ENCODE data around the gene METTL25B.

METTL25B gene

GRCh38 chr1:156727926-156728598 lies at the start of gene METTL25B:
METTL25B (plus strand) TSS chr1:156728469; CDS start chr1:156729105, 636 bp downstream.
- Mint-ChIP-seq H3K27me3 (no peaks in the 10 kb centered on the region), H3K27ac (no peak within 1 kb of the TSS), H3K9me3 (no peaks in the 10 kb centered on the region), H3K4me3 (no peak within 1 kb of the TSS), H3K36me3 (ENCODE audit: low read depth) (peaks cover 17% of the 10 kb centered on the region), H3K4me1 (ENCODE audit: low read depth) (peaks cover 24% of the 10 kb centered on the region)
- intact Hi-C loops (cut with micrococcal nuclease), result loop anchor here (1.0 kb wide), 3 partner anchors 13 to 164 kb away; partner anchors contain the start of genes MRPL24 and PRCC

- Mint-ChIP-seq H3K4me1 (ENCODE audit: low read depth) (peaks cover 32% of the 10 kb centered on the region), H3K27me3 (peaks cover 93% of the 10 kb centered on the region), H3K4me3 (no peak overlapping the region), H3K9me3 (no peaks in the 10 kb centered on the region), H3K36me3 (ENCODE audit: low read depth) (no peaks in the 10 kb centered on the region), H3K27ac (no peak overlapping the region)
- intact Hi-C loops (cut with micrococcal nuclease), result no loop called here
Observed at GRCh38 chr1:156680056-156680455, 48.2 kb upstream of the METTL25B start.

DNA sequence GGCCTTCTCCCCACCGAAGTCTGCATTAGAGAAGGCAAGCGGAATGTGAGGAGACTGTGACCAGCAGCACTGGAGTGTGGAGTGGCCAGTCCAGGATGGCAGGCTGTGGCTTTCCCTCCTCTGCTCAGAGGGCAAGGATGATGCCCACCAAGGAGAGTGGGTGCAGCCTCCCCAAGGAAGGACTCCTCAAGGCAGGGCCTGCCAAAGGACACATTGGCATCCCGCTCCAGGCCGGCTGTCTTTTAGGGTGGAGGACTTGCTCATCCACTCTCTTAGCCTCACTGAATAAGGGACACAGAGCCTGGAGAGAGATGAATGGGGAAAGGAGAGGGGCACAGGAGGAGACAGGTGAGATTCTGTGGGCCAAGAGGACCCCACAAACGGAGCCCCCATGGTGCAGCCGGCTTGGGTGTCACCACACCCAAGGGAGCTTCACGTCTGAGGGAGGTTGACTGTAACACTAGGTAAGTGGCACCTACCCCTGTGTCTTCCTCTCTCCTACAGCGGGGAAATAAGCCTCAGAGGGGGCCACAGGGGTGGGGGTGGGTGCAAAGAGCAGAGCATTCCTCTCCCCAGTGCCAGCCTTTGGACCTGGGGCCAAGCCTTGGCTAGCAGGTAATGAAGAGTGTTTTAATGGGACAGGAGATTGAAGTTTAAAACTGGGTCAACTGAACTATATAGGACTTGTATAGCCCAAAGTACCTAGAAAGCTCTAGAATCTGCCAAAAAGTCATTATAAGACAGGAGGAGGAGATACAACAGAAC lies 46.9 kb upstream of the METTL25B start:
- intact Hi-C loops (cut with micrococcal nuclease), result no loop called here
- Mint-ChIP-seq H3K36me3 (ENCODE audit: low read depth) (no peaks in the 10 kb centered on the region), H3K27ac (no peak overlapping the region), H3K9me3 (no peaks in the 10 kb centered on the region), H3K4me3 (no peak overlapping the region), H3K4me1 (ENCODE audit: low read depth) (peaks cover 32% of the 10 kb centered on the region), H3K27me3 (peaks cover 87% of the 10 kb centered on the region)

GRCh38 chr1:156682166-156682890 lies 45.9 kb upstream of the METTL25B start:
- Mint-ChIP-seq H3K4me1 (ENCODE audit: low read depth) (peaks cover 26% of the 10 kb centered on the region), H3K27ac (no peak overlapping the region), H3K27me3 (peaks cover 81% of the 10 kb centered on the region), H3K4me3 (no peak overlapping the region), H3K9me3 (no peaks in the 10 kb centered on the region), H3K36me3 (ENCODE audit: low read depth) (no peaks in the 10 kb centered on the region)
- intact Hi-C loops (cut with micrococcal nuclease), result no loop called here

GRCh38 chr1:156684227-156684782 lies 44.0 kb upstream of the METTL25B start:
- peaks cover 76% of the 10 kb centered on the region for H3K27me3 Mint-ChIP-seq
- intact Hi-C loops (cut with micrococcal nuclease), result no loop called here
- peaks cover 17% of the 10 kb centered on the region for H3K4me1 Mint-ChIP-seq (ENCODE audit: low read depth)
- H3K27ac Mint-ChIP-seq, result no peak overlapping the region
- H3K9me3 Mint-ChIP-seq, result no peaks in the 10 kb centered on the region
- no peaks in the 10 kb centered on the region for H3K36me3 Mint-ChIP-seq (ENCODE audit: low read depth)
- H3K4me3 Mint-ChIP-seq, result peak overlapping the region; percentile 28

GRCh38 chr1:156689035-156689952 lies 39.0 kb upstream of the METTL25B start:
- intact Hi-C loops (cut with micrococcal nuclease), result loop anchor here (1.0 kb wide), 2 partner anchors 36 to 201 kb away; no protein-coding TSS in a partner anchor
- no peak overlapping the region for H3K4me3 Mint-ChIP-seq
- no peak overlapping the region for H3K27ac Mint-ChIP-seq
- H3K27me3 Mint-ChIP-seq, result peaks cover 82% of the 10 kb centered on the region
- H3K36me3 Mint-ChIP-seq (ENCODE audit: low read depth), result no peaks in the 10 kb centered on the region
- H3K4me1 Mint-ChIP-seq (ENCODE audit: low read depth), result peaks cover 41% of the 10 kb centered on the region
- no peaks in the 10 kb centered on the region for H3K9me3 Mint-ChIP-seq

- Mint-ChIP-seq H3K27me3 (peaks cover 80% of the 10 kb centered on the region), H3K36me3 (ENCODE audit: low read depth) (no peaks in the 10 kb centered on the region), H3K27ac (no peak overlapping the region), H3K4me1 (ENCODE audit: low read depth) (peaks cover 36% of the 10 kb centered on the region), H3K4me3 (no peak overlapping the region), H3K9me3 (no peaks in the 10 kb centered on the region)
- intact Hi-C loops (cut with micrococcal nuclease), result loop anchor here (1.0 kb wide), 2 partner anchors 35 to 200 kb away; no protein-coding TSS in a partner anchor
Observed at GRCh38 chr1:156689953-156690674, 38.2 kb upstream of the METTL25B start.

DNA sequence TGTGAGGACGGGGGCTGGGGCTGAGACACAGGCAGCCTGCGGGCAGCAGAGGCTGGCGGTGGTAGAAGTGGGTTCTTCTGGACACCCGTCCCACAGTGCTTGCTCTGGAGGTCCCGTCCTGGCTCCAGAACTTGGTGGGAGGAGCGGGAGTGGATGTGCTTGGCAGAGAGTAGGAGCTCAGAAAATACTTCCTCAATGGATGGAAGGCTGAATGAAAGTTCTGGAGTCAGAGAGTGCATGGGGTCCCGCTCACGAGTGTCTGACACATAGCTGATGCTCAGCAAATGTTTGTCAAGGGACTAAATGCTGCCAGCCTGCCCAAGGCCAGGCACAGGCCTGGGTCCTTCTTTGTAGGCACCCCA lies 37.6 kb upstream of the METTL25B start:
- peaks cover 76% of the 10 kb centered on the region for H3K27me3 Mint-ChIP-seq
- H3K27ac Mint-ChIP-seq, result no peak overlapping the region
- H3K9me3 Mint-ChIP-seq, result no peaks in the 10 kb centered on the region
- H3K4me3 Mint-ChIP-seq, result no peak overlapping the region
- H3K36me3 Mint-ChIP-seq (ENCODE audit: low read depth), result no peaks in the 10 kb centered on the region
- peaks cover 36% of the 10 kb centered on the region for H3K4me1 Mint-ChIP-seq (ENCODE audit: low read depth)
- intact Hi-C loops (cut with micrococcal nuclease), result no loop called here

DNA sequence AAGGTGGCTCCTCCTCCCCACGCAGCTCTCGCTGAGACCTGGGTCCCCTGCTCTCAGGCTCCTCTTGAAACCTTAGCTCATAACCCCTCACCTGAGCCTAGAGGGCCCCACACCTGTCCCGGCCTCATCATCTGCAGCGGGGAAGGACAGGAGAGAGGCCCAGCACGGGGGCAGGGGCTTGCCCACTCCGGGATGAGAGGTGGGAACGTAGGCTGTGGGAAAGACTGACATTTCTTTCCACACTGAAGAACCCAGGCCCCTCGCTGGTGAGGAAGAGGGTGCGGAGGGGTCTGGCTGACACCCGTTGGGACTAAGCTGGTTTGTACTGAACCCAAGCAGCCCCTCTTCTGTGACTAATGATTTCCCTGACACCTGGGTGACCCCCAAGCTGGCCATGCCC lies 37.1 kb upstream of the METTL25B start:
- Mint-ChIP-seq H3K27me3 (peaks cover 75% of the 10 kb centered on the region), H3K36me3 (ENCODE audit: low read depth) (no peaks in the 10 kb centered on the region)

DNA sequence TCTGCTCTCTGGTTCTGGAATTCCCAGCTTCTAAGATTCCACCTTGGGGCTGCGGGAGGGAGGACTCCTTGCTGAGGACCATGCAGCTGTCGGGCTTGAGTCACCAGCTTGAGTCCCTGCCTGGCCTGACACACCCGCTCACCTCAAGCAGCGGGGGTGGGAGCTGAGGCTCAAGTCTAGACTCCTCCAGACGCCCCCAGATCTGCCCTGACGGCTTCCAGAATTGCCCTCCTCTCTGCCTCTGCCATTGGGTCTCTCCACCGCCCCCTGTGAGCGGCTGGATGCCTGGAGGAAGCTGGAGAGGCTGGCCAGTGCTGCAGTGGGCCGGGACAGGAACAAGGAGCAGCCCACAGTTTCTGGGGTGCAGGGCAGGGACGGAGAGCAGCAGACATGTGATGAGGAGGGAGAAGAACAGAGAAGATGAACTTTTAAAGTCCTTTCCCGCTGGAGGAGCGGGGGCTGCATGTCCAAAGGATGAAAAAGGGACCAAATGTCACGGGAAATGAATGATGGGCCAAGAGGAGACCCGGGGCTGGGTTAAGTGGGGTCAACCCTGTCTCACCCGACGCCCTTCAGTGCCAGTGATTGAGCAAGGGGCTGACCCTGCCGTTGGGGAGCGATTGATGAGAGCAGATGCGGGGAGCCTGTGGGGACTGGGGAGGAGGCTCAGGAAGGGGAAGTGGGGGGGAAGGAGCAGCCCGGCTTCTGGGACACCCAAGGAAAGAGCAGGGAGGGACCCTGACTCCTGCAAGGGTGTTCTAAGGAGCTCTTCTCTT lies 36.4 kb upstream of the METTL25B start:
- peaks cover 36% of the 10 kb centered on the region for H3K4me1 Mint-ChIP-seq (ENCODE audit: low read depth)
- no peaks in the 10 kb centered on the region for H3K9me3 Mint-ChIP-seq
- no peaks in the 10 kb centered on the region for H3K36me3 Mint-ChIP-seq (ENCODE audit: low read depth)
- H3K27ac Mint-ChIP-seq, result no peak overlapping the region
- H3K4me3 Mint-ChIP-seq, result peak overlapping the region; percentile 1
- intact Hi-C loops (cut with micrococcal nuclease), result no loop called here
- H3K27me3 Mint-ChIP-seq, result peaks cover 81% of the 10 kb centered on the region

More for the DNA sequence above, 37.1 kb upstream of the METTL25B start:
- H3K4me3 Mint-ChIP-seq, result no peak overlapping the region
- no peaks in the 10 kb centered on the region for H3K9me3 Mint-ChIP-seq
- H3K4me1 Mint-ChIP-seq (ENCODE audit: low read depth), result peaks cover 36% of the 10 kb centered on the region
- no peak overlapping the region for H3K27ac Mint-ChIP-seq
- intact Hi-C loops (cut with micrococcal nuclease), result no loop called here

GRCh38 chr1:156692441-156692924 lies 35.8 kb upstream of the METTL25B start:
- H3K9me3 Mint-ChIP-seq, result no peaks in the 10 kb centered on the region
- H3K4me1 Mint-ChIP-seq (ENCODE audit: low read depth), result peaks cover 36% of the 10 kb centered on the region
- H3K36me3 Mint-ChIP-seq (ENCODE audit: low read depth), result no peaks in the 10 kb centered on the region
- H3K27me3 Mint-ChIP-seq, result peaks cover 85% of the 10 kb centered on the region
- peak overlapping the region; percentile 1 for H3K4me3 Mint-ChIP-seq
- intact Hi-C loops (cut with micrococcal nuclease), result no loop called here
- no peak overlapping the region for H3K27ac Mint-ChIP-seq
